K562 (cell line): ENCODE measurements around the gene NTM. TPM values are rescaled to one million over a fixed set of nuclear protein-coding genes. Genes with fewer than 3 reads are reported as not detected.

ENCODE experiments used
- ATAC-seq: fragments of 200-7000 bp; cut with Tn5 transposase; 3 replicates; pipeline ENCODE4 v1.9.1; 2020; ENCODE audit warnings: moderate library complexity
- BruUV-seq: library from RNA; stranded (reverse); fragments of 400-500 nt; replicated peaks from 2 replicates; lab custom pipeline; 2021; lab: Mats Ljungman, UMichigan
- CTCF ChIA-PET: fragments of 300-600 bp; formaldehyde crosslinking; extraction: SDS; loops from one replicate; lab custom pipeline; 2021; ENCODE audit warnings: low intra/inter-chr PET ratio; lab: Yijun Ruan, JAX
- POLR2A ChIA-PET: fragments of 300-600, 350-650 bp; sonication (Branson Sonifier 250); formaldehyde crosslinking; extraction: SDS; loops from one replicate; lab custom pipeline; 2021; ENCODE audit warnings: antibody characterized with exemption, inconsistent platforms; lab: Yijun Ruan, JAX
- DNase-seq, 4 experiments: peaks; one replicate each; pipeline versions ENCODE4 v3.0.0 to v3.0.0-alpha.2; 2011 to 2018; ENCODE audit warnings: low spot score in 3 of 4, mixed read lengths in 3 of 4; ENCODE audit errors: extremely low read depth in 1 of 4
- FAIRE-seq: peaks from 2 replicates; lab custom pipeline; 2011; peaks lifted over from hg19 to GRCh38; lab: Jason Lieb, UNC
- H2AFZ ChIP-seq: 2 replicates; pipeline ENCODE4 v1.6.0; 2011; ENCODE audit warnings: low read depth, low read length, control low read depth, inconsistent platforms
- H3K27ac ChIP-seq: fragments of 200-600 bp; 3 replicates; pipeline ENCODE4 v1.8.0; 2011; ENCODE audit warnings: low read depth, mild to moderate bottlenecking, control low read depth, inconsistent platforms, low read length, moderate library complexity, mixed read lengths; ENCODE audit errors: extremely low read depth
- H3K27me3 ChIP-seq, 2 experiments: fragments of 300-600 bp in 1 of 2; 2 replicates in 1 of 2; 3 replicates in 1 of 2; pipeline versions ENCODE4 v1.6.0 to v1.8.0; 2011; ENCODE audit warnings: inconsistent platforms in 2 of 2, low read length in 2 of 2, mild to moderate bottlenecking in 1 of 2, mixed read lengths in 1 of 2, moderate library complexity in 1 of 2; ENCODE audit not compliant: control insufficient read depth in 2 of 2, insufficient read depth in 2 of 2
- H3K36me3 ChIP-seq: fragments of 300-600 bp; 3 replicates; pipeline ENCODE4 v1.8.0; 2011; ENCODE audit warnings: mild to moderate bottlenecking, low read length, inconsistent platforms; ENCODE audit not compliant: control insufficient read depth, insufficient read depth
- H3K4me1 ChIP-seq, 2 experiments: fragments of 200-600 bp in 1 of 2; replicated peaks in 1 of 2; 2 replicates in 1 of 2; 3 replicates in 1 of 2; pipeline versions ENCODE4 v1.5.1 to v1.8.0; 2011; ENCODE audit warnings: inconsistent platforms in 2 of 2, low read length in 2 of 2, mild to moderate bottlenecking in 1 of 2, mixed read lengths in 1 of 2, moderate library complexity in 1 of 2; ENCODE audit not compliant: control insufficient read depth in 2 of 2, insufficient read depth in 2 of 2
- H3K4me2 ChIP-seq: 2 replicates; pipeline ENCODE4 v1.6.1; 2011; ENCODE audit warnings: low read length, control low read depth, inconsistent platforms, mixed read lengths; ENCODE audit not compliant: insufficient read depth
- H3K4me3 ChIP-seq: fragments of 200-600 bp; sonication (generic), shearing (Covaris generic); 2 replicates; pipeline ENCODE4 v1.5.1; 2016; ENCODE audit warnings: control low read depth, inconsistent platforms
- H3K79me2 ChIP-seq: fragments of 200-600 bp; 3 replicates; pipeline ENCODE4 v1.8.0; 2011; ENCODE audit warnings: low read length, inconsistent platforms; ENCODE audit not compliant: control insufficient read depth, insufficient read depth
- H3K9ac ChIP-seq, 2 experiments: 2 replicates each; pipeline versions ENCODE4 v1.6.0 to v1.6.1; 2011; ENCODE audit warnings: low read depth in 2 of 2, low read length in 2 of 2, control low read depth in 1 of 2, inconsistent platforms in 1 of 2, mild to moderate bottlenecking in 1 of 2, mixed read lengths in 1 of 2; ENCODE audit not compliant: insufficient read depth in 1 of 2
- H3K9me1 ChIP-seq: one replicate; pipeline ENCODE4 v1.6.0; 2011; ENCODE audit warnings: inconsistent platforms, mild to moderate bottlenecking, low read length, moderate library complexity; ENCODE audit not compliant: control insufficient read depth, insufficient read depth
- H3K9me3 ChIP-seq: replicated peaks from 2 replicates; pipeline ENCODE4 v1.5.1; 2011; ENCODE audit warnings: low read depth, low read length, inconsistent platforms; ENCODE audit not compliant: control insufficient read depth, insufficient read depth
- H4K20me1 ChIP-seq: replicated peaks from 2 replicates; pipeline ENCODE4 v1.6.1; 2011; ENCODE audit warnings: low read length, inconsistent platforms, mixed read lengths; ENCODE audit not compliant: control insufficient read depth, insufficient read depth
- E2F6 ChIP-seq, 2 experiments: IDR thresholded peaks; 2 replicates each; pipeline ENCODE4 v1.6.1; 2011; ENCODE audit warnings: borderline replicate concordance in 1 of 2, control low read depth in 1 of 2, low read depth in 1 of 2, low read length in 1 of 2, mild to moderate bottlenecking in 1 of 2, mixed read lengths in 1 of 2, moderate library complexity in 1 of 2; ENCODE audit not compliant: insufficient read depth in 1 of 2, insufficient read length in 1 of 2, poor library complexity in 1 of 2, severe bottlenecking in 1 of 2; ENCODE audit errors: extremely low read depth in 1 of 2
- MECOM ChIP-seq: fragments of 250-450 bp; sonication (Bioruptor Pico); IDR thresholded peaks from 2 replicates; pipeline ENCODE4 v1.8.0; 2022; ENCODE audit warnings: inconsistent platforms
- NELFE ChIP-seq: IDR thresholded peaks from 2 replicates; pipeline ENCODE4 v1.6.1; 2011; ENCODE audit warnings: mild to moderate bottlenecking; ENCODE audit not compliant: insufficient read depth, insufficient read length
- RFX5 ChIP-seq: IDR thresholded peaks from 2 replicates; pipeline ENCODE4 v1.6.1; 2011; ENCODE audit warnings: low read depth, mild to moderate bottlenecking, improper control_type of control experiment, low read length
- TAF1 ChIP-seq: IDR thresholded peaks from 2 replicates; pipeline ENCODE4 v1.6.1; 2011; ENCODE audit warnings: mild to moderate bottlenecking, low read length, moderate library complexity; ENCODE audit not compliant: insufficient read depth, control insufficient read depth, severe bottlenecking; ENCODE audit errors: extremely low read depth
- ZBTB8A ChIP-seq: fragments of 450-650 bp; IDR thresholded peaks from 2 replicates; pipeline ENCODE4 v1.6.1; 2018; ENCODE audit warnings: mild to moderate bottlenecking, moderate library complexity; ENCODE audit not compliant: partially characterized antibody
- ZNF175 ChIP-seq: fragments of 200-800 bp; sonication (Bioruptor generic); IDR thresholded peaks from 2 replicates; pipeline ENCODE4 v1.6.1; 2016; ENCODE audit warnings: low read depth, mild to moderate bottlenecking, missing genetic modification characterization, missing compliant biosample characterization
- ZNF280B ChIP-seq: fragments of 250-450 bp; sonication (Bioruptor Pico); IDR thresholded peaks from 2 replicates; pipeline ENCODE4 v1.5.1; 2021; ENCODE audit warnings: mild to moderate bottlenecking
- ZNF354B ChIP-seq: fragments of 250-450 bp; sonication (Bioruptor Pico); IDR thresholded peaks from 2 replicates; pipeline ENCODE4 v1.4.0; 2020
- ZNF518B ChIP-seq: fragments of 250-450 bp; sonication (Bioruptor Pico); IDR thresholded peaks from 2 replicates; pipeline ENCODE4 v1.5.0; 2021; ENCODE audit warnings: mild to moderate bottlenecking, moderate library complexity
- WGBS: fragments of 100-300 bp; shearing (Covaris generic); methylation state at CpG from one replicate; pipeline ENCODE4 v1.1.6; 2016; ENCODE audit warnings: low coverage, mixed read lengths; ENCODE audit not compliant: insufficient coverage; ENCODE audit errors: missing lambda C conversion rate; 5-methylcytosine and 5-hydroxymethylcytosine counted together
- in situ Hi-C: fragments of 300-500 bp; cut with MboI; formaldehyde crosslinking; loops from 4 replicates; pipeline ENCODE4 v1.15.0; 2018; ENCODE audit warnings: inconsistent platforms, mixed read lengths
- intact Hi-C: fragments of 100-400 bp; cut with micrococcal nuclease; formaldehyde crosslinking; loops from 2 replicates; pipeline ENCODE4 v1.14.2; 2022
- polyA plus RNA-seq, 8 experiments: library from polyadenylated mRNA; depleted of rRNA in 4 of 8; stranded (reverse) in 5 of 8; unstranded in 3 of 8; fragments of >200 nt; fragmentation: Nextera tagmentation in 2 of 8; fragmentation: Illumina TruSeq in 1 of 8; extraction: Ambion mirVana in 2 of 8; extraction: Trizol in 1 of 8; gene quantifications; 2 replicates each; pipeline versions ENCODE4 v1.2.1 to v1.2.3, GENCODE V29; 2011 to 2014; ENCODE audit warnings: inconsistent platforms in 1 of 8, missing spikeins in 1 of 8
- total RNA-seq, 7 experiments: library from RNA; depleted of rRNA in 6 of 7; stranded (reverse); fragments of >200 nt in 6 of 7; fragmentation: Illumina TruSeq in 2 of 7; extraction: Trizol in 2 of 7; gene quantifications; 2 replicates each; pipeline versions ENCODE4 v1.2.1 to v1.2.3, GENCODE V29; 2011 to 2021; ENCODE audit warnings: low replicate concordance in 1 of 7
- TF ChIP-seq, protein P1 (sequence below), 2 experiments: fragments of 450-650 bp in 1 of 2; sonication (generic) in 1 of 2; formaldehyde crosslinking in 1 of 2; IDR thresholded peaks in 1 of 2; conservative IDR thresholded peaks in 1 of 2; 2 replicates each; pipeline versions ENCODE4 v1.6.1 to v1.8.1; 2016 to 2023; ENCODE audit warnings: mild to moderate bottlenecking in 2 of 2, moderate library complexity in 2 of 2, inconsistent platforms in 1 of 2, missing genetic modification reagents in 1 of 2
- TF ChIP-seq, protein P2 (sequence below): IDR thresholded peaks from 2 replicates; pipeline ENCODE4 v1.6.1; 2014; ENCODE audit warnings: antibody characterized with exemption

Gene NTM
- total and polyA plus RNA-seq, 9 of the 15 experiments (the other 6 are each of a cell fraction or from before 2014, with no cell fraction given), result not detected

DNA sequence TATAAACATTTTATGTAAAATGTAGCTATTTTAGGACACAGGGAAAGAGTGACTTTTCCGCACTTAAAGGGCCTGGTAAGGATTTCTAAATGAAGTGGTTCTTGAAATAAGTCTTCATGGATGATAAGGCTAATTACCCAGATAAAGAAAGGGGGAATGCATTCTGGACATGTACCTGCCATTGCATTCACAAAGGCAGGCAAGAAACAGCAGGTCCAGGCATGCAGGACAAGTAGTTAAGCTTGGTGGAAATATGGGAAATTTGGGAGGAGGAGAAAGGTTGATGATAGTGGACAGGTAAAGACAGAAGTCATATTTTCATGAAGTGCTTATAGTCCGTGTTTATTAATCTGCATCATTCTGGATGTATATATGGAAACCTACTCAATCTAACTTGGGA lies 621.2 kb downstream of the NTM start:
- in situ Hi-C loops, result no loop called here
- WGBS, result 0% methylated on average over 2 of the region's 2 CpGs
- no peaks in the 10 kb centered on the region for H3K79me2 ChIP-seq
- H3K9me3 ChIP-seq, result peaks cover 2% of the 10 kb centered on the region; the same call in 1 of the 2 replicates
- intact Hi-C loops, result no loop called here
- H3K4me2 ChIP-seq, result no peak overlapping the region
- H3K4me3 ChIP-seq, result no peak overlapping the region
- H3K27ac ChIP-seq, result no peak overlapping the region
- no peaks in the 10 kb centered on the region for H3K4me1 ChIP-seq
- no peaks in the 10 kb centered on the region for H3K36me3 ChIP-seq
- no peaks in the 10 kb centered on the region for H4K20me1 ChIP-seq
- no peak for ATAC-seq
- no peak for TF ChIP-seq TAF1
- TF ChIP-seq ZNF175, result no peak
- TF ChIP-seq ZBTB8A, result no peak
- no peak for TF ChIP-seq MECOM (CRISPR knock-in tag)
- no peak for TF ChIP-seq NELFE
- TF ChIP-seq, protein P1, sequence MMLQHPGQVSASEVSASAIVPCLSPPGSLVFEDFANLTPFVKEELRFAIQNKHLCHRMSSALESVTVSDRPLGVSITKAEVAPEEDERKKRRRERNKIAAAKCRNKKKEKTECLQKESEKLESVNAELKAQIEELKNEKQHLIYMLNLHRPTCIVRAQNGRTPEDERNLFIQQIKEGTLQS (IDR thresholded peaks at IDR 0.05), result no peak
- TF ChIP-seq, protein P1 (CRISPR knock-in tag; conservative IDR thresholded peaks at IDR 0.05), result no peak
- TF ChIP-seq, protein P2, sequence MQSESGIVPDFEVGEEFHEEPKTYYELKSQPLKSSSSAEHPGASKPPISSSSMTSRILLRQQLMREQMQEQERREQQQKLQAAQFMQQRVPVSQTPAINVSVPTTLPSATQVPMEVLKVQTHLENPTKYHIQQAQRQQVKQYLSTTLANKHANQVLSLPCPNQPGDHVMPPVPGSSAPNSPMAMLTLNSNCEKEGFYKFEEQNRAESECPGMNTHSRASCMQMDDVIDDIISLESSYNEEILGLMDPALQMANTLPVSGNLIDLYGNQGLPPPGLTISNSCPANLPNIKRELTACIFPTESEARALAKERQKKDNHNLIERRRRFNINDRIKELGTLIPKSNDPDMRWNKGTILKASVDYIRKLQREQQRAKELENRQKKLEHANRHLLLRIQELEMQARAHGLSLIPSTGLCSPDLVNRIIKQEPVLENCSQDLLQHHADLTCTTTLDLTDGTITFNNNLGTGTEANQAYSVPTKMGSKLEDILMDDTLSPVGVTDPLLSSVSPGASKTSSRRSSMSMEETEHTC, result no peak
- no peak for TF ChIP-seq RFX5
- no peak for TF ChIP-seq ZNF354B (CRISPR knock-in tag)
- TF ChIP-seq ZNF280B (CRISPR knock-in tag), result no peak
- no peak for TF ChIP-seq E2F6 (IDR thresholded peaks at IDR 0.05; ENCODE audit: borderline replicate concordance in 1 of 2, extremely low read depth in 1 of 2, insufficient read depth in 1 of 2, insufficient read length in 1 of 2, low read depth in 1 of 2, low read length in 1 of 2, poor library complexity in 1 of 2, severe bottlenecking in 1 of 2)
- no peak for TF ChIP-seq ZNF518B
- CTCF ChIA-PET, result no interaction called here
- H2AFZ ChIP-seq, result no peak overlapping the region
- POLR2A ChIA-PET, result no interaction called here
- no peak for FAIRE-seq
- no peaks in the 10 kb centered on the region for H3K27me3 ChIP-seq
- BruUV-seq, result no TSS peak
- no peaks in the 10 kb centered on the region for H3K9me1 ChIP-seq
- no peak for DNase-seq
- H3K9ac ChIP-seq, result no peak overlapping the region
